GM19463 (cell line): Measurements from ENCODE around the gene VDR.

Source experiments
- ATAC-seq: cut with Tn5 transposase; IDR thresholded peaks from one replicate; pipeline ENCODE4 v1.9.1; 2021; ENCODE audit warnings: mild to moderate bottlenecking, moderate library complexity; ENCODE audit not compliant: unreplicated experiment

VDR gene

DNA sequence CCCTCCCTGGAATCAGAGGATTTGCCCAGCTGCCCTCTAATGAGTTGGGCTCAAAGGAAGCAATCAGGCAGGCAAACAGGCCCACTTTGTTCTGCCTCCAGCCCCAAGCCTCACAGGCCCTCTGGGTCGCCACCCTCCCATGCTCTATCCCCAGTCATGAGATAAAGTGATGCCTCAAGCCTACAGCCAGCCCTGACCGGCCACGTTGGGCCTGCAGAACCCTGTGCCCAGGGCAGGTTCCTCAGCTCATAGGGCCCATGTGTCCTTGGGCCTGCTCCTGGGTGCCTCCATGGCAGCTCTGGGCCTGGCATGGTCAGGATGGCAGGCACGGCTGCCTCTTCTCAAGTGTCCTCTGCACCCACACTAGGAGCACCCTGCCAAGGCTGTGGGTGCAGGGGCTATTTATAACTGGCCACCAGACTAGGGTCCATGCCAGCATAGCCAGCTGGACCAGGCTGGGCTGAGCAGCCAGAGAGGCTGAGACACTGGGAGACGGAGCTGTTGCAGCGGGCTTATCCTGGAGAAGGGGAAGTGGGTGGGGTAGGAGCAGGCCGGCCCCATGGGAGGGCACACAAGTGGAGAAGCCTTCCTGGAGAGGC lies 105.3 kb downstream of the VDR start:
- ATAC-seq, result no peak

DNA sequence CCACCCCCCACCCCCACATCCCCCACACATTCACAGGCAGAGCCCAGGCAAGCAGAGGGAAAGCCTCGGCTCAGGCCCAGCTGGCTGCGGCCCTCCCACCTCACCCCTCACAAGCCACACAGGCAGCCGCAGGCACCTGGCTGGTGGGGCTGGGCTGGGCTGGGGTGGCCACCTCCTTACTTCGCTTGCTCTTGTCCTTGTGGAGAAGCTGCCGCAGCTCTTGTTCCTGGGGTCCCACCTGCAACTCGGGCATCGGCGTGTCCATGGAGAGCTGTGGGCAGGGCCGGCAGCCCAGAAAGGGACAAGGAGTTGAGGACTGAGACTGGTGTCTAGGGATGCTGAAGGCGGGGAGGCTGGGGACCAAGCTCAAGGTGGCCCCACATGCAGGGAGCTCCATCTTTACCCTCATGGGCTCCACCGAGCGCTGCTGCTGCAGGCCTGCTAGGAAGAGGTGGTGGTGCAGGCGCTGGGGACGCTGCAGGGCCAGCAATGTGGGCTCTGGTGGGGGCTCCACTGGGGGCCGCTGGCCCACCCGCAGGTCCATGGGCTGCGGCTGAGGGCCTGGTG lies 106.3 kb downstream of the VDR start:
- ATAC-seq, result no peak

DNA sequence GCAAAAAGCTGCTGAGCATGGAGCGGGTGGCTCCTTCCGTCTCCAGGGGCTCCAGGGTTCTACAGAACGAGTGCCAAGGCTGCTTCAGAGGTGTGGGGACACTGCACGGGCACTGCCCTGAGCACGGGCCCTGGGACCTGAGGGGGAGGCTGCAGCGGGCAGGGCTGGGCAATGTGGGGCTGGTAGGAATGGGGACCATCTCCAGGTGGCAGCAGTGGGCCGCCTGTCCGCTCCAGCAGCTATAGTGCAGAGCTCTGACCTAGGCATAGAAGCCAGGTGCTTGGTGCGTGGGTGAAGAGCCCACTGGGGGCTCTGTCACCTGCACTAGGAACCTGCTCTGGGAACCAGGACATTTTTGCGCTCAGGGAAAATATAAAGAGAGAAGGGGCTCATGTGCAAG lies 107.4 kb downstream of the VDR start:
- ATAC-seq, result peak; percentile 75

DNA sequence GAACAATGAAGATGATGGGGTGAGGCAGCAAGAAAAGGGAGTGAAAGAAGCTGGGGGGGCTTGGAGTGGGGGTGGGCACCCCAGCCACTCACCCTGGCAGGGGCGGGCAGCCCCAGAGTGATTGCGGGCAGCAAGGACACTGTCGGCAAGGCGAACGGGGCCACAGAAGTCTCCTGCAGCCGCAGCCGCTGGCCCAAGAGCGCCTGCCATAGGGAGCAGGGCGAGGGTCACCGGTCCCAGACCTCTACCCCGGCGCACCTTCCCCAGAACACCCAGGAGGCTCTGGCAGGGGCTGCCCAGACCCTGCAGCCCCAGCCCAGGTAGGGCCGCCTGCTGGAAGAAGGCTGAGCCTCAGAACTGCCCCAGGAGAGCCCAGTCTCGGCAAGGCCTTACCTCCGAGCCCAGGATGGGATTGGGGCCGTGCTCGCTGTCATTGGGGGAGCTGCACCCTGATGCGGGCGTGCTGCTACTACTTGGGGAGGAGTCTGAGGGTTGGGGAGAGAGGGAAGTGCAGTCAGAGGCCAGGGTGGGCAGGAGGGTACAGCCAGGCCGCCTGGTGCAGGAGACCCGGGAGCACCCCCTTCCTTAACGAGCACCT lies 108.9 kb downstream of the VDR start:
- no peak for ATAC-seq

DNA sequence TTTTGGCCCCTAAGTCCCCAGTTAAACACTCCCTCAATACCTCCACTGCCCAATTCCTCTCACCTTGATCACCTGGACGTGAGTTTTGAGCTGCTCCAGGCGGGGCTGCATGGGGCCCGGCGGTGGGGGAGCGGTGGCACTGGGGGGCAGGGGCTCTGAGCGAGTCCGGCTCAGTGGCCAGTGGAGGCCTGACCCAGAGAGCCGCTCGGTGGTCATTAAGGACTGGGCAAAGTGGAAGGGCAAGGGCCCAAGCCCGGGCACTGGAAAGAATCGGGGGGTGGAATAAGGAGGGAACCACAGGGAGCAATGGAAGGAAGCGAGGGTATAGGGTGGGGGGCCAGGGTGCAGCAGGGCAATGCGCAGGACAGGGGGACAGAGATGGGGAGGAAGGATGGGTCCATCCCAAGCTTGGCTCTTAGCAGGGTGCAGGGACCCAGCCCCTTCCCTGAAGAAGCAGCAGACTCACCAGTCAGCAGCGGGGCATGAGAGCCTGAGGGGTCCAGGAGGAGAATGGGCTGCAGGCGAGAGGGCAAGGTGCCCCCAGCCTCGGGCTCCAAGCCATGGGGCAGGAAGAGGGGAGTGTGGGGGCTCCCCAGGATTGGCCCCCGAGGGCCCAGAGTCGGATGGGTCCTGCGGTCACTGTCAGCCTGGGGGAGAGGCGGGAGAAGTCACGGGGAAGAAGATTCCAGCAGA lies 109.5 kb downstream of the VDR start:
- ATAC-seq, result no peak

DNA sequence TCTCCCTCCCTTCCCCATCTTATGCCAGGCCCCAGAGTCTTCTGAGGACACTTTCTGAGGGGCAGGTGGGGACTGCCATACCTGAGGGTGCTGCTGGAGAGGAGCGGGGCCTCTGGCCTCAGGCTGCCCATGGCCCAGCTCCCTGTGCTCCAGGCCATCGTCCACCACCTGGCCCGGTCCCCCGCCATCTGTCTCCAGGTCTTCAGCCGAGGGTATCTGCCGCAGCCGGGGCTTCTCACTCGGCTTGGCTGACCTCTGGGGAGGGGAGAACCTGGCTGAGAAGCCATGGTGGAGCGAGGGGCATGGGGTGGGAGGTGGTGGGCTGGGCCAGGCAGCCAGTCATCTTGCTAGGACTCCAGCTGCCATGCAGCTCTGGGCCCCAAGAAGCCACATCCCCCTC lies 110.1 kb downstream of the VDR start:
- ATAC-seq, result no peak

DNA sequence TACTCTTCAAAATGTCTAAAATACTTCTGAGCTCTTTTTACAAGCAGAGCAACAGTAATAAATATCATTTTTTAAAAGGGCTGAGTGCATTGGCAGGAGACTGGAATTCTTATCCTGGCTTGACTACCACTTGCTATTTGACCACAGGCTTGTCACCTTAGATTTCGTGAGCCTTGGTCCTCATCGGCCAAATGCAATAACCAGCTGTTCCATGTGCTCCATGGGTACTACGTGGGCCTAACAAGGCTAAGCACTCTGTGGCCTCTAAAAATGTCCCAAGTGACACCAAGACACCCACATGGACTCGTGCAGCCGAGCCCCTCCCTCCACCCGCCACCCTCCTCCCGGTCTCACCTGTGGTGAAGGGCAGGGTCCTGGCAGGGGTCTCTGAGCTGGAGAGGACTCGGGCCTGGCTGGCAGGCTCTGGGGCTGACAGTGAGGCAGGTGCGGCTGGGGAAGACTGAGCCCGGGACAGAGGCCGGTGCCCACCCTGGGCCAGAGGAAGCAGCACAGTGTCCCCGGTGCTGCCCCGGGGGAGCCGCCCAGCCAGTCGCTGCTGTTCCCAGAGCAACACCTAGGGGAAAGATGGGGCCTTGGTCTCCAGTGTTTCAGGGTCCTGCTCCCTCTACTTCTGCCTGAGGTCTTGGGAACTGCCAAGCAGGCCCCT lies 111.6 kb downstream of the VDR start:
- ATAC-seq, result no peak

DNA sequence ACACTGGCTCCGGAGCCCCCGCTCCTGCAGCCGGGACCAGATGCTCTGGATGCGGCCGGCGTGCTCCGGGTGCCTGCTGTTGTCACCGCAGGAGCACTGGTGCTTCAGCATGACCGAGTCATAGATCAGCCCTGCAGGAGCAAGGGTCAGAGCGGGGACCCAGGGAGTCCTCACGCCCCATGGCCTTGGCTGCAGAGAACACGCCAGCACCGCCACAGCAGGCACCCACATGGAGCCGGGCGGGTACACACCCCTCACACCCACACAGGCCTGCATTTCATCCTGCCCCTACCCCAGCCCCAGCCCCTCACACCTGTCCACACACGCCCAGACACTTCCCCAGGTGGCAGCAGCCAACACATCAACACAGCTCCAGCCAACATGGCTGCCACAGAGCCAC lies 112.9 kb downstream of the VDR start:
- ATAC-seq, result no peak
